ENCODE data around the gene CCDC91.
A peak's percentile ranks its signal among the peaks of the same experiment; 100 is the strongest.
"Not testable (repeated sequence)": the region's sequence is repeated elsewhere in the genome, so short reads cannot be mapped to it uniquely, and the experiment has no call there.

The CCDC91 gene

DNA sequence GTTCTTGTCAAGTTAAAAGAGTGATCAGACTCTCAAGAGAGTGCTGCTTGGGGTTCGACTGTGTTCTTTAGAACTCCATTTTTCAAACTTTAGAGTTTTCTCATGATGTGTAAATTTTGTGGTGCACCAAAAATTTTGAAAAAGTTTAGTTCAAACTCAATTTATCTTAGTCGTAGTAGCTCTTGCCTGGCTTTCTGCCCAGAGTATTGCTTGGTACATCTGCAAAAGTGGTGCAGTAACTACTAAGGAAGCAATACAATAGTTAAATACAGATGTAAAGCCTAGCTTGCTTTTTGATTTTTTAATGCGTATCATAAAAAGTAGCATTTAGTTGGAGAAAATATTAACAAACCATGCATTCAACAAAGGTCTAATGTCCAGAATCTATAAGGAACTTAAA, 9.5 kb upstream of the CCDC91 start:
- no peak for DNase-seq (ENCODE audit: low read depth in 2 of 2)

DNA sequence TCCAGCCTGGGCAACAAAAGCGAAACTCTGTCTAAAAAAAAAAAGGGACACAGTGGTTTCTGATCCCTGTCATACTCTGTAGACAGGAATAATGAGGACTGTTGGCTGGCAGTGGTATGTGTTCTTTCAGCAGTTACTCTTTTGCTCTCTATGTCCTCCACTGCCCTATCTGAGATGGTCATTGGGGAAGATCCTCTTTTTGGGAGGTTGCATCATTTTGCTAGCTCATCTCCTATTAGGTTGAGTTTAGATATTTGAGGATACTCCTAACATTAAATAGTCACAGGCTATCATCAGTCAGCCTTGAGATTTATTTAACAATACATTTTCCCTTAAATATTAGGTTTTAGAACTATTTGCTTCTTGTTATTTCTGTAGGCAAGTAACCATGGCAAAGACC, 5.9 kb upstream of the CCDC91 start:
- DNase-seq (ENCODE audit: low read depth in 2 of 2), result no peak

DNA sequence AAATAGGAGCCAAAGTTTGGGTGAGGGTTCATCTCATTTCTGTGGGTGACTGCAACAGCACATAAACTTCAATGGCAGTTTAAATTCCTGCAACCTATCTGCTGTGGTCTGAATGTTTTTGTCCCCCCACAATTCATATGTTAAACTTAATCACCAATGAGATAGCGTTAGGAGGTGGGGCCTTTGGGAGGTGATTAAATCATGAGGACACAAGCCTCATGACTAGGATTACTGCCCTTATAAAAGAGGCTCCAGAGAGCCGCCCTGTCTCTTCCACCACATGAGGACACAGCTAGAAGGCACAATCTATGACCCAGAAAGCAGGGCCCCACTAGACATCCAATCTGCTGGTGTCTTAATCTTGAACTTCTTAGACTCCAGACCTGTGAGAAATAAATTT, 3.8 kb upstream of the CCDC91 start:
- DNase-seq (ENCODE audit: low read depth in 2 of 2), result no peak

DNA sequence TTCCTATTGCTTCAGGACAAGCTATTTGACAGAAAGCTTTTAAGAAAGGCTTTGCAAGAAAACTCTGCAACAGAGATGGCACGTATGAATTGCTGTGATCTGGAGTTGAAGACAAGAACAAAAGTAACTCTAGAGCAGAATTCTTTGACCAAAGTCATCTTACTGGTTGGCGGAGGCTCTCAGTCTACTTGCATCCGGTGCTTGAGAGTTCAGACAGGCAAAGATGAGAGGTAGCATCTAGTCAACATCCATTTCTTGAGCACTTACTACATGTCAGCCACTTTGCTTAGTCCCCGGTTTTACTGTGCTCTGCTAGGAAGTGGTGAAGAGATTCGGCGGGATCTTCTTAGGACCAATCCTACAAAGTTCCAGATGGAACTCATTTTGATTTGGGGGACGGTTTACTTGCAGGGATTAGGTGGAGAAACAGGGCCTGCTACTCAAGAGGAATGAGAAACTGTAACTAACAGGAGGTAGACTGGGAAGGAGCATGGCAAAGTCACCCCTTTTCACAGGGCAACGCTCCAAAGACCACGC, 404 bp upstream of the CCDC91 start:
- no peak for DNase-seq (ENCODE audit: low read depth in 2 of 2)

DNA sequence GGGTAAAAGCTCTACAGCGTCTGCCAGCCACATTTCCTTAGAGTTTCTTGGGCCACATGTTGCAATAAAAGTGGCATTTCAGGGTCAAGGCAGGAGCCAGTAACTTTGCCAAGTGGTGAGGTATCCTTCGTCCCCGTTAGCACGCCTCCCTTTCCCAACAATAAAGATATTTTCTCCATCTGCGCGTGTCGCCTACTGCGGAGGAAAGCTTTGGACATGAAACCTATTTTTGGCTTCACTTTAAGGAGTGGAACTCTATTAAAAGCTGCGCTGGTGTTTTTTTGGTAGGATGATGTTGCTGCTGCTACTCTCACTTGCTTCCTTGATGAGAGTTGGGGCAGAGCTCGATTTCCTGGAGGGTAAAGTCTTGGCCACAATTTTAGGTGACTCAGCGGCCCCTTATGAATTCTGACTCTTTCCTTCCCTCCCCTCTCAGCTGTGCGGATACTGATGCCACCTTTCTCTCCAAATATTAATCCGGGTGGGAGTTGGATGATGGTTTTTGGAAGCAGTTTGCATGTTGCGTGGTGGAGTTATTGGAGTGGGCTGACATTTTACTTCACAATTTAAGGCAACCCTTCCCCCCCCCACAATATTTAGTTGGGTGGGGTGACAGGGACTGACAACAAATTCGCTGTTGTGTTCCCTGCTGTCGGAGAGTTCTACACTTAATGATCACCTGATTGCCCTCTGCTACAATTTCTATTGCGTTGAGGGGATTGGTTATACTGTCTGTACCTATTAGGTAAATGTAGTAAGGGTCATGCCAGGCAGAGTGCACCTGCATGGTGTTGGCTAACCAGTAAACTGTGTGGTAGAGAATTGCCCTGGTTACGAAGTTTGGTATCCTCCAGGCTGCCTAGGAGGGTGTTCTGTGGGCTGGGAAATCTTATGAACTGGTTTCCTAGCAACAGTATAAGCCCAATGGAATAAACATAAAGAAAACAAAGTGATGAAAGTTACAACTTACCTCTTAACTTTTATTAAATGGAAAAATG, 1.1 kb downstream of the CCDC91 start:
- peak; percentile 9 to 26 for DNase-seq (ENCODE audit: low read depth in 2 of 2)

DNA sequence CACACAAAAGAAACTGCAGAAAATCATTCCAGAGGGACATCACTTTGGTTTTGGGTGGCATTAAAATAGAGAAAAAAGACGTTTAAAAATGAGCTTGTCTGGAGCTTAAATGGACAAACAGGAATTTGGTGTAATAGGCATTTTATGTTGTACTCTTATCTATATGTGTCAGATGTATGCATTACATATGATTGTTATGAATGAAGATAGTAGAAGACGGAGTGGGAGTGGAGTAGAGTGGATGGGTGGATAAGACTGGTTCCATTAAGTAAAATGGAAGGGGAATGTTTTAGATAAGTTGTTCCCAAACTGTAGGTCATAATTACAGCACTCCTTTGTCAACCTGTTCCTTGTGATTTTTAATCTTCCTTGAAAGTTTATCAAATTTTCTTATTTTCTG, 1.9 kb downstream of the CCDC91 start:
- DNase-seq (ENCODE audit: low read depth in 2 of 2), result no peak

DNA sequence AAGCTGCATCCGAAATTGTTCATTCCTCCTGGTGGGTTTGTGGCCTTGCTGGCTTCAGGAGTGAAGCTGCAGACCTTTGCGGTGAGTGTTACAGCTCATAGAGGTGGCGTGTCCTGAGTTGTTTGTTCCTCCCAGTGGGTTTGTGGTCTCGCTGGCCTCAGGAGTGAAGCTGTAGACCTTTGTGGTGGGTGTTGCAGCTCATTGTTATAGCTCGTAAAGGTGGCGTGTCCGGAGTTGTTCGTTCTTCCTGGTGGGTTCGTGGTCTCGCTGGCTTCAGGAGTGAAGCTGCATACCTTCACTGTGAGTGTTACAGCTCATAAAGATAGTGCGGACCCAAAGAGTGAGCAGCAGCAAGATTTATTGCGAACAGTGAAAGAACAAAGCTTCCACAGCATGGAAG, 4.4 kb downstream of the CCDC91 start:
- not testable (repeated sequence) for DNase-seq (ENCODE audit: low read depth in 2 of 2)

DNA sequence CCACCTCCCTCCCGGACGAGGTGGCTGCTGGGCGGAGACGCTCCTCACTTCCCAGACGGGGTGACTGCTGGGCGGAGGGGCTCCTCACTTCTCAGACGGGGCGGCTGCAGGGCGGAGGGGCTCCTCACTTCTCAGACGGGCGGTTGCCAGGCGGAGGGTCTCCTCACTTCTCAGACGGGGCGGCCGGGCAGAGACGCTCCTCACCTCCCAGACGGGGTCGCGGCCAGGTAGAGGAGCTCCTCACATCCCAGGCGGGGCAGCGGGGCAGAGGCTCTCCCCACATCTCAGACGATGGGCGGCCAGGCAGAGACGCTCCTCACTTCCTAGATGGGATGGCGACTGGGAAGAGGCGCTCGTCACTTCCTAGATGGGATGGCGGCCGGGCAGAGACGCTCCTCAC, 10.9 kb downstream of the CCDC91 start:
- DNase-seq (ENCODE audit: low read depth in 2 of 2), result not testable (repeated sequence)

DNA sequence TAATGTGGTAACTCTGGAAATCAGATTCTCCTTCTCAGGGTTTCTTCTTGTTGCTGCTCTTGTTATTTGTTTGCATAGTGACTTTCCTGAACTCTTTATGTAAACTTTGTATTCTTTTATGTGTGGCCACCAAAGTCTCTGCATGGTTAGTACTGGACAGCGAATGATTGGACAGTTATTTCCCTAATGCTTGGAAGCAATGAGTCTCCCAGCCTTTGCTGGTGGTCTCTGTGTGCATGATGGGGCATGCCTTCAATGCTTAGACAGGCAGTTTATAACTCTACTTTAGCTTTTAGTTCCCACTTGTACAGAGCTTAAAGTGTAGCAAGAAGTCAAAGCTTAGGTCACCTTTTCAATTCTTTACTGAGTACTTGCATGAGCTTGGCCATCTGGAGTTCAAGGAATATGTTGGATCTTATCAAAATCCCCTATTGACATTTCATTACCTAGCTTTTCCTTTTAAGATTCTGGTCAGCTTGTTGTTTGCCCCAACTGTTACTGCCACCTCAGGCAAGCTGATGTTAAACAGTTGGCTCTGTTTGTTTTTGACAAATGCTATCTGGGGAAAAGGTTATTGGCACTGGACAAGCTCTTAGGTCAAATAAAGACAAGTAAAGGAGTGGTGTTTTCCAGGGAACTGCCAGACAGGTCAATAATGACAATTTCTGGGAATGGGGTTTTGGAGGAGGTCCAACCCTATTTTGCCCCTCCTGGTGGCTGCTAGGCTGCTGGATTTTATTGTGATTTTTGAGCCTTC, 12.3 kb downstream of the CCDC91 start:
- DNase-seq (ENCODE audit: low read depth in 2 of 2), result no peak

DNA sequence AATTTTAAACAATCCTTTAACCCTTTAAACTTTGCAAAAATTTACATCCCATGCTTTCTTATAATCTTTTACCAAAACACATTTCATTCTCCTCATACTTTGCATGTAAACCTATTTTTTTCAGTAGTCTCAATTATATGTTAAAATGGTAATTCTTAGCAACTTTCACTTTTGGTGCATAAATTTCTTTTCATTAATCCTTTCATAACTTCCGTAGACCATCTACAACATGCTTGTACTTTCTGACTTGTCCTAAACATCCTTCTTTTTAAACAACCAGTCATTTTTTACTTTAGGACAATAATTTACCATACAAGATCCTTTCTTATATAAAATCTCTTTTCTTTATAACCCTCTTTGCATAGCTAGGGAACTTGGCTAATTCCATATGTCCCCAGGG, 19.5 kb downstream of the CCDC91 start:
- no peak for DNase-seq (ENCODE audit: low read depth in 2 of 2)

DNA sequence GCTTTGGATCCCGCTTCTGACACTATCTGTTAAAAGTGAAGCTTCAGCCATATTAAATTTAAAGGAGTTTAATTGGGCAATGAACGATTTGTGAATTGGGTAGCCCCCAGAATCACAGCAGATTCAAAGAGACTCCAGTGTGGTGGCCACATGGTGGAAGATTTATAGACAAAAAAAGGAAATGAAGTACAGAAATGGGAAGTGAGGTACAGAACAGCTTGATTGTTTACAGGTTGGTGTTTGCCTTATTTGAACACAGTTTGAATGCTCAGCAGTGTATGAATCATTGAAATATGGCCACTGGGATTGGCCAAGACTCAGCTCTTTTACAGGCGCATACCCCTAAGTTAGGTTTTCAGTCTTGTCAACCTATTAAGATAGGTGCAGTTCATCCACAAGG, 21.9 kb downstream of the CCDC91 start:
- DNase-seq (ENCODE audit: low read depth in 2 of 2), result no peak

DNA sequence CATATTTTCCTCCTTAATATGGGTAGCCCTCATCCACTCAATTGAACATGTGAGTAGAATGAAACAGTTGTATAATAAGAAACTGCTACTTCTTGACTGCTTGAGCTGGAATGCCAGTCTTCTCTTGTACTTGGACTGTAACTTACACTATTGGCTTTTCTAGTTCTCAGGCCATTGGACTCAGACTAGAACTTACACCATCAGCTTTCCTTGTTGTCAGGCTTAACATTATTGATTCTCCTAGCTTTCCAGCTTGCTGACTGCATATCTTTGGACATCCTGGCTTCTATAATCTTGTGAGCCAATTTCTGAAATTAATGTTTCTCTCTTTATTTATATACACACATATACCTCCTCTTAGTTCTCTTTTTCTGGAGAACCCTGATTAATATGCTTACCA, 24.8 kb downstream of the CCDC91 start:
- DNase-seq (ENCODE audit: low read depth in 2 of 2), result no peak

DNA sequence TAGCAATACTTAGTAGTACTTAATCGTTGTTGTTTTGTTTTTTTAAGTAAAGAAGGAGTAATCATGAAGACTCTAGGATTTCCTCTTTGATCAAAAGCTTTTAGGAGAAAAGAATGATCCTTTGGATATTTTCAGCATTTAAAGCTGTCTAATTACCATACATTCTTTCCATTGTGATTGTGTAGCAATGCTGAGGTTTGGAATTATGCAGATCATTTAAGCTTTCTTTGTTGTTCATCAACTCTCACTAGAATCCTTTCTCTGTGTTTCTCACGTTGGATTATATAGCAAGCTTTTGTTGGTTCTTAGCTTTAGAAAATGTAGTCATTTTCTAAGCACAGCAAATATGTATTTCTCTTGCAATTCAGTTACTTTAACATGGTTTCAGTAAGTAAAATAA, 25.8 kb downstream of the CCDC91 start:
- no peak for DNase-seq (ENCODE audit: low read depth in 2 of 2)

DNA sequence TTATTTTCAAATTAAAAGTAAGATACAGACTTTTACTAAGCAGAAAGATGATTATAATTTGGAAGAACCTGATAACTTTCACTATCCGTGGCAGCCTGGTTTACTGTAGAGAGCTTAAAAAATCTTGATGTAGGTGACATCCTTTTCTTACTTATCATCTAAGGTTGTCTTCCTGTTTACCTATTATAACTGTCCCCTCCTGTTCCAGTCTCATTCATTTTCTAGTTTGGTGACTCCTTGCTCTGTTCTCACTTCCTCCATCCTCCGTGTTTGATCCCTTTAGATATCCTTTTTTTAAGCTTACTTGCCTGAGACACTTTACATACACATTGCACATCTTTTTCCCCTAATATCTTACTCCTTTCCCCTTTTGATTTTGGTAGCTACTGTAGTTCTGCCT, 27.5 kb downstream of the CCDC91 start:
- no peak for DNase-seq (ENCODE audit: low read depth in 2 of 2)

DNA sequence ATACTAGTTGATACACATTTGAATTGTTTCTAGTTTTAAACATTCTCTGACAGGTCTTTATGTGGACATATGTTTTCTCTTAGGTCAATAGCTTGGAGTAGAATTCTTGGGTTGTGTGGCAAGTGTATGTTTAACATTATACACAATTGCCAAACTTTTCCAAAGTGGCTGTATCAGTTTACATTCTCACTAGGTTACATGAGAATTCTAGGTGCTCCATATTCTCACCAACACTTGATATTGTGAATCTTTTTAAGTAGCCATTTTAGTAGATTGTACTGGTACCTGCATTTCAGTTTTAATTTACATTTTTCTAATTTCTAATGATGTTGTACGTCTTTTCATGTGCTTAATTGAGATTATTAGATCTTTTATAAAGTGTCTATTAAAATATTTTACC, 28.6 kb downstream of the CCDC91 start:
- DNase-seq (ENCODE audit: low read depth in 2 of 2), result no peak

DNA sequence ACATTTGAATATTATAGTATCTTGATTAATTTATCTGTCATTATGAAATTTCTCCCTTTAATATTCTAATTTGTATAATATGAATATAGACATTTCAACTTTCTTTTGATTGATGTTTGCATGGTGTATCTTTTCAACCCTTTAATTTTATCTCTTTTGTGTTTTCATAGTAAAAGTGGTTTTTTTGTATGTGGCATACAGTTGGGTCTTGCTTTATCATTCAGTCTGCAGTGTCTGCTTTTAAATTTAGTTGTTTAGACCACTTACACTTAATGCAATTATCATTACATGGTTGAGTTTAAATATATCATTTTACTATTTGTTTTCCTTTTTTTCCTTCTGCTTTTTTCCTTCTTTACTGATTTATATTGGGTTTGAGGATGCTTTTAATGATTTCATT, 29.6 kb downstream of the CCDC91 start:
- DNase-seq (ENCODE audit: low read depth in 2 of 2), result no peak

DNA sequence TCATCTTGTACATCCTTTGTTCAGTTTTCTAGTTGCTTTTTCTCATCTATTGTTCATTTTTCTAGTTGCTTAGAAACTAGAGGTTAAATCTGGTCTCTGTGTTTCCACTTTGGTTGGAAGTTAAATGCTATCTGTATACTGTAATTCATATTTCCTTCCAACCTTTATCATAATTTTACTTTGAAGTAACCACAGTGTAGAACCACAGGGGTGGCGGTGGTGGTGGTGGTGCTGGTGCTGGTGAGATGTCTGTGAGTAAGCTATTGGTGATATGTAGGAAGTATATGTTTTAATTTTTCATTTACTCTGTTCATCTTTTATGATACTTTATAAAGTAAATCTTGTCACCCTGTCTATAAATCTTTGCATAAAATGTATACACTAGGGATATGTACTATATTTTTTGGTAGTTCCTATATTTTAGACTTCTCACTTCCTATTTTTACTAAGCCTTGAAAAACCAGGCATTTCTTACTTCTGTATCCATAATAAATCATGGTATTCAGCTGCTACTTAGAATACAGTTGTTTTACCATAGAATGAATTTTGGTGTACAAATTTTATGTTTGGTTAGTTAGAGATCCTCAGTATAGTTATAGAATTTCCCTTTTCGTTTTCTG, 31.9 kb downstream of the CCDC91 start:
- peak; percentile 47 to 49 for DNase-seq (ENCODE audit: low read depth in 2 of 2)

DNA sequence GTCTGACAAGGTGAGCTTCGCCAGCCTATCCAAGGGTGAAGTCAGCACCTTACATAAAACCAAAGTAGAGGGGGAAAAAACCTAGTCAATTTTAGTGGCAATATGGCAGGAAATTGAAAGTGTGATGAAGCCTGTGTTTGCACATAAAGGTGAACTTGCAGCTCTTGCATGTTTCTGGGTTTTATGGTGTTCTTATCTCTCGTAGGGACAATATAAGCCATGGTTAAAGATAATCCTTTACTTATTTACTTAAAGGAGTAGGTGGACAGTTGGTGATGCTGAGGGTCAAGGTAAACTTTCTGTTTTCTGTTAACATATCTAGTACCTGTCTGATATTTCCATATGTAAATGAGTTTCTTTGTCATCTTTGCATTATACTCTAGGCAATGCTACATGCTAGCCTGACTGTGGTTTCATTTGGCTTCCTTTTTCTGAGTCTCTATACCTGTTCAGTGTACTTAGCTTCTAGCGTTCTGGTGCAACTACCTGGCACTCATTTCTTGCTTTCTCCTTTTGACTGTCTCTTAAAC, 32.8 kb downstream of the CCDC91 start:
- DNase-seq (ENCODE audit: low read depth in 2 of 2), result no peak

DNA sequence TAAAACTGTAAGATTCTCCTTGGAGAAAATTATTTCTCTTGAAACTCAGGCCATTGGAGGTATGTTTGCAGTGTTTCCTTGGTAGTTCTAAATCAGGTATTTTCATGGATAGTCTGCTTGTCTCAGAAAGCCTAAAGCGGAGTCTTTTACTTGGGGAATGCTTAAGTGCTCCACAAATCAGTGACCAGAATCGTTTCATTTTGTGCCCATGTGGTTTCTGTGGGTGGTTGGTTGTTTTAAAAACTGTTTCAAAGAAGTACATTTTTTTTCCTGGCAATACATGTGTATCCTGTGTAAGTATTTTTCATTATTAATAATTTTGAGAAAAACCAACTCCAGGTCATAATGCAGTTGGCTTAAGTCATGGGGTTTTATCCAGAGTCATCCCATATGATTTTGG, 33.6 kb downstream of the CCDC91 start:
- no peak for DNase-seq (ENCODE audit: low read depth in 2 of 2)

DNA sequence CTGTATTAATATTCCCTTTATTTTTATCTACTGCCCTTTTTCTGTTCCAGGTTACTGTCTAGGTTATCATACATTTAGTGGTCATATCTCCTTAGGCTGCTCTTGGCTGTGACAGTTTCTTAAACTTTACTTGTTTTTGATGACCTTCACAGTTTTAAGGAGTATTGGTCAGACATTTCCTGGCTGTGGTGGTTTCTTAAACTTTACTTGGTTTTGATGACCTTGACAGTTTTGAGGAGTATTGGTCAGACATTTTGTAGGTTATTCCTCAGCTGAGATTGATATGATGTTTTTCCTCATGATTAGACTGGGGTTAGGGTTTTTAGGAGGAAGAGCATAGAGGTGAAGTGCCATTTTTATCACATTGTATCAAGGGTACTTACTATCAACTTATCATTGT, 36.4 kb downstream of the CCDC91 start:
- no peak for DNase-seq (ENCODE audit: low read depth in 2 of 2)

DNA sequence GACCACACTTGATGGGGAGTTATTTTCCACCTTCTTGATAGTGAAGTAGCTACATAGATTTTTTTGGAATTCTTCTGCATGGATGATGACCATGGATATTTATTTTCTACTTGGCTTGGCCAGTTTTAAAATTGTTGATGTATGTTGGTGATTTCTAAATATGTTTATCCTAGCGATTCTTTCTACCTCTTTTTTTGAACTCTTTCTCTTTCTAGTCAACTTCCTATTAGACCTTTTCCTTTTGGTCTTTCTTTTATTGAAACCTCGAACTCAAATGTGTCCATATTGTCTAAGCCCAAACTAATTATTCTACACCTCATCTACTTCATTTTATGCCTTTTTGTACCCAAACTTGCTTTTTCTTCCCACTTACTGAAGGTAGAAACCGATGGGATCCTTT, 37.0 kb downstream of the CCDC91 start:
- DNase-seq (ENCODE audit: low read depth in 2 of 2), result no peak

DNA sequence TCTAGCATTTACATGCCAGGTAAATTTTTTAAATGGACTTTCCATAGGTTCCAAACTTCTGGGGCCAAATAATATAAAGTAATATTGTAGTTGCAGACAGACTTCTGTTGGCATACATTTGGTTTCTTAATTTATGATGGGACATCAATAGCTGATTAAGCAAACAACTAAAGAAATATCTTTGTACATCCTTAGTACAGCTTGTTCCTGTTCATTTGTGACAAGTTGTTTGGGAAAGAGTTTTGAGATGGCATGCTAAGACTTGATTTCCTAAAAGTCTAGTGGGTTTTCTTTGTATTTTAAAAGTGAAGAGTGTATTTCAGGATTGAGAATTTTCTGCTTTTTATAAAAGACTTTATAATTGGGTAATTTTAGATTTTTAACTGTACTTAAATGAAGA, 41.0 kb downstream of the CCDC91 start:
- DNase-seq (ENCODE audit: low read depth in 2 of 2), result no peak
